Endothelial cell of umbilical vein (primary cell): Measurements from ENCODE around the gene TPR. TPM values are rescaled to one million over a fixed set of nuclear protein-coding genes. Genes with fewer than 3 reads are reported as not detected.
A peak's percentile ranks its signal among the peaks of the same experiment; 100 is the strongest.

Source experiments
- BruUV-seq: library from RNA; stranded (reverse); fragments of 400-500 nt; replicated peaks from 2 replicates; lab custom pipeline; 2021; lab: Mats Ljungman, UMichigan
- CTCF ChIA-PET: fragments of 300-600, 350-600 bp; sonication (Branson Sonifier 250); formaldehyde crosslinking; loops from one replicate; lab custom pipeline; 2021; ENCODE audit warnings: antibody characterized with exemption, inconsistent platforms; lab: Charles Lee
- POLR2A ChIA-PET: fragments of 300-600, 350-600 bp; sonication (Branson Sonifier 250); formaldehyde crosslinking; loops from one replicate; lab custom pipeline; 2021; ENCODE audit warnings: antibody characterized with exemption, inconsistent platforms; lab: Charles Lee
- DNase-seq: peaks from one replicate; pipeline ENCODE4 v3.0.0-alpha.2; 2011; ENCODE audit warnings: low read depth, low spot score
- FAIRE-seq: peaks from 2 replicates; lab custom pipeline; 2011; peaks lifted over from hg19 to GRCh38; lab: Jason Lieb, UNC
- H2AFZ ChIP-seq: 2 replicates; pipeline ENCODE4 v1.6.0; 2012; ENCODE audit warnings: low read depth, low read length, control low read depth, inconsistent platforms
- H3K27ac ChIP-seq: 2 replicates; pipeline ENCODE4 v1.5.1; 2011; ENCODE audit warnings: low read depth, mild to moderate bottlenecking, control low read depth, low read length, moderate library complexity; ENCODE audit not compliant: insufficient read depth
- H3K27me3 ChIP-seq, 2 experiments: 2 replicates each; pipeline versions ENCODE4 v1.6.0 to v1.6.1; 2011; ENCODE audit warnings: low read length in 2 of 2, mixed read lengths in 1 of 2; ENCODE audit not compliant: control insufficient read depth in 2 of 2, insufficient read depth in 2 of 2
- H3K36me3 ChIP-seq, 2 experiments: 2 replicates in 1 of 2; 3 replicates in 1 of 2; pipeline ENCODE4 v1.5.1; 2011; ENCODE audit warnings: low read length in 2 of 2, mild to moderate bottlenecking in 1 of 2, moderate library complexity in 1 of 2; ENCODE audit not compliant: control insufficient read depth in 2 of 2, insufficient read depth in 2 of 2; ENCODE audit errors: extremely low read depth in 1 of 2
- H3K4me1 ChIP-seq: 3 replicates; pipeline ENCODE4 v1.5.1; 2011; ENCODE audit warnings: mild to moderate bottlenecking, low read length; ENCODE audit not compliant: control insufficient read depth, insufficient read depth; ENCODE audit errors: extremely low read depth
- H3K4me2 ChIP-seq: 2 replicates; pipeline ENCODE4 v1.6.1; 2011; ENCODE audit warnings: low read length, control low read depth, mixed read lengths; ENCODE audit not compliant: insufficient read depth
- H3K4me3 ChIP-seq, 3 experiments: fragments of 200-600 bp in 1 of 3; sonication (generic), shearing (Covaris generic) in 1 of 3; replicated peaks in 1 of 3; 2 replicates each; pipeline ENCODE4 v1.5.1; 2011 to 2016; ENCODE audit warnings: control low read depth in 3 of 3, low read length in 3 of 3, mild to moderate bottlenecking in 2 of 3, inconsistent platforms in 1 of 3, low read depth in 1 of 3, moderate library complexity in 1 of 3; ENCODE audit not compliant: insufficient read depth in 1 of 3
- H3K79me2 ChIP-seq: 2 replicates; pipeline ENCODE4 v1.6.0; 2012; ENCODE audit warnings: low read length, inconsistent platforms; ENCODE audit not compliant: control insufficient read depth, insufficient read depth
- H3K9ac ChIP-seq: replicated peaks from 2 replicates; pipeline ENCODE3; 2011; ENCODE audit warnings: low read length, control low read depth; ENCODE audit not compliant: insufficient read depth; ENCODE audit errors: extremely low read depth
- H3K9me1 ChIP-seq: replicated peaks from 3 replicates; pipeline ENCODE4 v1.6.0; 2011; ENCODE audit warnings: mild to moderate bottlenecking, low read length; ENCODE audit not compliant: control insufficient read depth, insufficient read depth; ENCODE audit errors: extremely low read depth
- H3K9me3 ChIP-seq: replicated peaks from 2 replicates; pipeline ENCODE4 v1.5.1; 2012; ENCODE audit warnings: low read length, inconsistent platforms; ENCODE audit not compliant: control insufficient read depth, insufficient read depth
- H4K20me1 ChIP-seq: replicated peaks from 2 replicates; pipeline ENCODE3; 2011; ENCODE audit warnings: mild to moderate bottlenecking, low read length; ENCODE audit not compliant: control insufficient read depth, insufficient read depth; ENCODE audit errors: extremely low read depth
- EZH2 ChIP-seq: IDR thresholded peaks from 2 replicates; pipeline ENCODE4 v1.6.1; 2012; ENCODE audit warnings: borderline replicate concordance, low read depth, mild to moderate bottlenecking, moderate library complexity, low read length, inconsistent platforms; ENCODE audit not compliant: severe bottlenecking
- FOS ChIP-seq: IDR thresholded peaks from 2 replicates; pipeline ENCODE4 v1.6.1; 2011; ENCODE audit warnings: mild to moderate bottlenecking, low read length, moderate library complexity, borderline replicate concordance; ENCODE audit not compliant: insufficient read depth
- GATA2 ChIP-seq: IDR thresholded peaks from 2 replicates; pipeline ENCODE4 v1.7.0; 2011; ENCODE audit warnings: low read depth, mild to moderate bottlenecking, moderate library complexity, mixed read lengths, low read length; ENCODE audit not compliant: insufficient read length, insufficient read depth
- JUN ChIP-seq: IDR thresholded peaks from 2 replicates; pipeline ENCODE4 v1.6.1; 2011; ENCODE audit warnings: borderline replicate concordance, low read depth; ENCODE audit not compliant: insufficient read length, insufficient read depth
- MYC ChIP-seq: IDR thresholded peaks from one replicate; pipeline ENCODE4 v1.6.1; 2011; ENCODE audit warnings: mild to moderate bottlenecking, low read depth, low read length
- POLR2A ChIP-seq: IDR thresholded peaks from 2 replicates; pipeline ENCODE4 v1.6.1; 2012; ENCODE audit warnings: low read depth, mild to moderate bottlenecking, control low read depth, low read length
- POLR2AphosphoS5 ChIP-seq: IDR thresholded peaks from 2 replicates; pipeline ENCODE4 v1.6.1; 2012; ENCODE audit warnings: low read depth, mild to moderate bottlenecking, control low read depth, low read length, moderate library complexity; ENCODE audit not compliant: insufficient read depth
- dilution Hi-C: fragments of 300-500 bp; cut with MboI; formaldehyde crosslinking; loops from one replicate; pipeline ENCODE4 v1.15.0; 2019; ENCODE audit warnings: low sequenced_read_pairs; ENCODE audit not compliant: extremely low pct_ligation_motif_present
- intact Hi-C: fragments of 100-400 bp; cut with micrococcal nuclease; formaldehyde crosslinking; loops from one replicate; pipeline ENCODE4 v1.10.0; 2022
- polyA plus RNA-seq, 4 experiments: library from polyadenylated mRNA; depleted of rRNA in 3 of 4; stranded (reverse) in 3 of 4; unstranded in 1 of 4; fragments of >200 nt; gene quantifications; 2 replicates each; pipeline versions ENCODE4 v1.2.1 to v1.2.3, GENCODE V29; 2011 to 2012; ENCODE audit warnings: missing spikeins in 1 of 4
- total RNA-seq: library from RNA; stranded (reverse); gene quantifications from 2 replicates; pipeline ENCODE4 v1.2.3, GENCODE V29; 2021
- TF ChIP-seq, protein P1 (sequence below), 2 donors: IDR thresholded peaks; 1 replicate in 1 of 2; 2 replicates in 1 of 2; pipeline ENCODE4 v1.5.1; 2011; ENCODE audit warnings: low read length in 2 of 2, mild to moderate bottlenecking in 2 of 2, moderate library complexity in 2 of 2, control low read depth in 1 of 2, inconsistent platforms in 1 of 2, low read depth in 1 of 2; ENCODE audit not compliant: insufficient read depth in 1 of 2; ENCODE audit errors: extremely low read depth in 1 of 2
- TF ChIP-seq, protein P2 (sequence below): IDR thresholded peaks from 2 replicates; pipeline ENCODE4 v1.6.1; 2011; ENCODE audit not compliant: insufficient read depth, insufficient read length

Gene TPR
- total and polyA plus RNA-seq, 2 donors (not counting 3 experiments of a cell fraction or from before 2014, with no cell fraction given) = 49.4 to 118 TPM

DNA sequence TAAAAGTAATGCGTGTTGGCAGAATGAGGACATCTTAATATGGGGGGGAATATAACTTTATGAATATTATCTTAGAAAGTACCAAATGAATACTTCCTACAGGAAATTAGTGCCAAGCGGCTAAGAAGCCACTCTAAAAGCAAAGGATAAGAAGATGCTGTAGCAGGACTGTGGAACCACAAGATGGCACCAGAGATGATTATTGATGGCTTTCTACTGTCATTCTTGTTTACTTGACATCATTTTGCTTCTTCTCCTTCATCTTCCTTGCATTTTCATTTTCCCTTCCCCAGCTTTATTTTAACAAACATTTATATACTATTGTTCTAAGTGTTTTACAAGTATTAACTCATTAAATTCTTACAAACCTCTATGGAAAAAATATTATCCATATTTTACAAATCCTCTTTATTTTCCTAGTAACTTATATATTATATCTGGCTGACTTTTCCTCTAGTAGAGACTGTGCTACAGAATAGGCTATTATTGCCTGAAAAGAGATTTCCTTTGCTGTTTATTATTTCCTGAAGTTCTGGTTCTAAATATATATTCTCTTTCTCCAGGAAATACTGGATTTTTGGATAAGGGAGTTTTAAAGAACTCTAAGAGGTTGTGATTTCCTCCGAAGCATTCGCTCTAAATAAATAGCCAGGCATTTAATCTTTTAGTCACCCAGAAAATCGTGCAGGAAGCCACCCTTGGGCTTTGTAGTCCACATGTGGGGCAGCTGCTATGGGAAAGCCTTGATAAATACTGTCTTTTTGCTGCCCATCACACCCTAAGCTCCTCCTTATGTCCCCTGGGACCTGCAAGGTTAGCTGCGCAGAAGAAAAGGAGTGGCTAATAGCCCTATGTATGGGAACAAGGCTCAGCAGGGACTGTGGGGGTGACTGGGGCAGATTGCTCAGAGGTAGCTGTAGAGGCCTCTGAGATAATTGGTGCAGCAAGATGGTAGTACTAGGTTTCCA is 69.8 kb downstream of the TPR start:
- Histone ChIP-seq H3K9me3 (no peaks in the 10 kb centered on the region), H3K4me2 (no peak overlapping the region), H3K79me2 (no peaks in the 10 kb centered on the region), H3K4me3 (no peak overlapping the region), H3K4me1 (peaks cover 4% of the 10 kb centered on the region), H3K27ac (no peak overlapping the region), H3K9me1 (no peaks in the 10 kb centered on the region), H3K36me3 (no peaks in the 10 kb centered on the region), H3K9ac (no peak overlapping the region), H4K20me1 (no peaks in the 10 kb centered on the region), H2AFZ (no peak overlapping the region), H3K27me3 (no peaks in the 10 kb centered on the region)
- DNase-seq (peak; percentile 79), FAIRE-seq (peak; percentile 84)
- no peak for TF ChIP-seq POLR2AphosphoS5
- TF ChIP-seq, protein P1, sequence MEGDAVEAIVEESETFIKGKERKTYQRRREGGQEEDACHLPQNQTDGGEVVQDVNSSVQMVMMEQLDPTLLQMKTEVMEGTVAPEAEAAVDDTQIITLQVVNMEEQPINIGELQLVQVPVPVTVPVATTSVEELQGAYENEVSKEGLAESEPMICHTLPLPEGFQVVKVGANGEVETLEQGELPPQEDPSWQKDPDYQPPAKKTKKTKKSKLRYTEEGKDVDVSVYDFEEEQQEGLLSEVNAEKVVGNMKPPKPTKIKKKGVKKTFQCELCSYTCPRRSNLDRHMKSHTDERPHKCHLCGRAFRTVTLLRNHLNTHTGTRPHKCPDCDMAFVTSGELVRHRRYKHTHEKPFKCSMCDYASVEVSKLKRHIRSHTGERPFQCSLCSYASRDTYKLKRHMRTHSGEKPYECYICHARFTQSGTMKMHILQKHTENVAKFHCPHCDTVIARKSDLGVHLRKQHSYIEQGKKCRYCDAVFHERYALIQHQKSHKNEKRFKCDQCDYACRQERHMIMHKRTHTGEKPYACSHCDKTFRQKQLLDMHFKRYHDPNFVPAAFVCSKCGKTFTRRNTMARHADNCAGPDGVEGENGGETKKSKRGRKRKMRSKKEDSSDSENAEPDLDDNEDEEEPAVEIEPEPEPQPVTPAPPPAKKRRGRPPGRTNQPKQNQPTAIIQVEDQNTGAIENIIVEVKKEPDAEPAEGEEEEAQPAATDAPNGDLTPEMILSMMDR (IDR thresholded peaks at IDR 0.05; ENCODE audit: extremely low read depth in 1 of 2, insufficient read depth in 1 of 2, low read depth in 1 of 2, low read length in 2 of 2) = peak; percentile 33
- intact Hi-C loops = loop anchor here (10.0 kb wide), 1 partner anchor 490 kb away; no protein-coding TSS in a partner anchor
- POLR2A ChIA-PET = no interaction called here
- dilution Hi-C loops = no loop called here
- no TSS peak for BruUV-seq
- CTCF ChIA-PET = interaction anchor here (1.0 kb wide), 1 partner anchor 11 kb away, joined by 3 read pairs; no protein-coding TSS in a partner anchor

DNA sequence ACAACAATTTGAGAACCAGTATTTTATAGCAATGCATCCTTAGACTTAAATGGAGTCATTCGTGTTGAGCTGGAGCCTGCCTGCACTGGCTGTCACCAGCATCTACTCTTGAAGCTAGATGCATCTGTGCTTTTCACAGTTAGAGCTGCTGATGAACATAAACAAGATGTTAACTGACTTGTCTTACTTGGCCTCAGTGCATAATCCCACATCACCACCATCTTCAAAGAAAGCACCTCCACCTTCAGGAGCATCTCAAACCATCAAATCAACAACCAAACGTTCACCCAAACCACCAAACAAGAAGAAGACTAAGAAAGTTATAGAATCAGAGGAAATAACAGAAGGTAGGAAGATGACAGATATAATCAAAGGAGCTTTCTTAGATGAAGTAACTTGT is 71.1 kb downstream of the TPR start:
- peaks cover 4% of the 10 kb centered on the region for H3K4me1 ChIP-seq
- dilution Hi-C loops = no loop called here
- BruUV-seq = no TSS peak
- intact Hi-C loops = loop anchor here (10.0 kb wide), 1 partner anchor 489 kb away; no protein-coding TSS in a partner anchor
- H3K36me3 ChIP-seq = no peaks in the 10 kb centered on the region
- DNase-seq (no peak), FAIRE-seq (no peak)
- no peak for TF ChIP-seq POLR2A
- no peak for TF ChIP-seq GATA2
- TF ChIP-seq POLR2AphosphoS5 = no peak
- no peak for TF ChIP-seq MYC
- no peak for TF ChIP-seq FOS
- no peak for TF ChIP-seq JUN
- TF ChIP-seq, protein P2, sequence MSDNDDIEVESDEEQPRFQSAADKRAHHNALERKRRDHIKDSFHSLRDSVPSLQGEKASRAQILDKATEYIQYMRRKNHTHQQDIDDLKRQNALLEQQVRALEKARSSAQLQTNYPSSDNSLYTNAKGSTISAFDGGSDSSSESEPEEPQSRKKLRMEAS = no peak
- TF ChIP-seq EZH2 = no peak
- TF ChIP-seq, protein P1 (IDR thresholded peaks at IDR 0.05; ENCODE audit: extremely low read depth in 1 of 2, insufficient read depth in 1 of 2, low read depth in 1 of 2, low read length in 2 of 2) = no peak
- H3K9ac ChIP-seq = no peak overlapping the region
- ChIA-PET CTCF (interaction anchor here (1.0 kb wide), 1 partner anchor 12 kb away, joined by 3 read pairs; no protein-coding TSS in a partner anchor), POLR2A (no interaction called here)
- no peak overlapping the region for H3K27ac ChIP-seq
- H2AFZ ChIP-seq = no peak overlapping the region
- H3K4me3 ChIP-seq = no peak overlapping the region
- no peaks in the 10 kb centered on the region for H3K27me3 ChIP-seq
- H3K79me2 ChIP-seq = no peaks in the 10 kb centered on the region
- H3K9me3 ChIP-seq = no peaks in the 10 kb centered on the region
- no peaks in the 10 kb centered on the region for H4K20me1 ChIP-seq
- H3K9me1 ChIP-seq = no peaks in the 10 kb centered on the region
- H3K4me2 ChIP-seq = no peak overlapping the region
